IgD-negative memory B cell (primary cell): ENCODE measurements around the gene IL21. TPM values are rescaled to one million over a fixed set of nuclear protein-coding genes. Genes with fewer than 3 reads are reported as not detected.
A peak's percentile ranks its signal among the peaks of the same experiment; 100 is the strongest.

Experiments used
- H3K27ac Mint-ChIP-seq, 3 donors: one replicate each; pipeline ENCODE4 v1.8.0; 2020 to 2022; ENCODE audit warnings: mild to moderate bottlenecking in 3 of 3, mixed read lengths in 3 of 3, moderate library complexity in 1 of 3
- H3K27me3 Mint-ChIP-seq: one replicate; pipeline ENCODE4 v1.8.0; 2021; ENCODE audit warnings: mixed read lengths
- H3K36me3 Mint-ChIP-seq: one replicate; pipeline ENCODE4 v1.8.0; 2020; ENCODE audit warnings: mild to moderate bottlenecking, mixed read lengths
- H3K4me1 Mint-ChIP-seq, 3 donors: one replicate each; pipeline ENCODE4 v1.8.0; 2020 to 2022; ENCODE audit warnings: mixed read lengths in 3 of 3, mild to moderate bottlenecking in 1 of 3
- H3K4me3 Mint-ChIP-seq, 4 donors: one replicate each; pipeline ENCODE4 v1.8.0; 2020 to 2022; ENCODE audit warnings: mild to moderate bottlenecking in 4 of 4, mixed read lengths in 4 of 4, moderate library complexity in 3 of 4
- H3K9me3 Mint-ChIP-seq, 3 donors: one replicate each; pipeline ENCODE4 v1.8.0; 2020 to 2021; ENCODE audit warnings: mixed read lengths in 3 of 3, mild to moderate bottlenecking in 1 of 3
- polyA plus RNA-seq: library from polyadenylated mRNA; unstranded; fragments of 300-500 nt; fragmentation: Illumina TruSeq; gene quantifications from one replicate; pipeline ENCODE4 v1.2.3, GENCODE V29; 2021

The IL21 gene
- polyA plus RNA-seq, 1 donor from 2014 or later: not detected

- Mint-ChIP-seq H3K4me3 (no peak overlapping the region), H3K27me3 (no peaks in the 10 kb centered on the region), H3K36me3 (no peaks in the 10 kb centered on the region), H3K27ac (no peak overlapping the region), H3K4me1 (no peaks in the 10 kb centered on the region), H3K9me3 (no peaks in the 10 kb centered on the region)
Observed at GRCh38 chr4:122616915-122617596, 3.8 kb downstream of the IL21 start.

GRCh38 chr4:122614621-122615020 lies 6.2 kb downstream of the IL21 start:
- Mint-ChIP-seq H3K36me3 (no peaks in the 10 kb centered on the region), H3K9me3 (no peaks in the 10 kb centered on the region), H3K27ac (no peak overlapping the region), H3K4me3 (no peak overlapping the region), H3K27me3 (no peaks in the 10 kb centered on the region), H3K4me1 (no peaks in the 10 kb centered on the region)

GRCh38 chr4:122612540-122612939 lies 8.3 kb downstream of the IL21 start:
- H3K27me3 Mint-ChIP-seq: no peaks in the 10 kb centered on the region
- H3K27ac Mint-ChIP-seq: no peak overlapping the region
- H3K4me1 Mint-ChIP-seq: no peaks in the 10 kb centered on the region
- no peak overlapping the region for H3K4me3 Mint-ChIP-seq
- H3K9me3 Mint-ChIP-seq: no peaks in the 10 kb centered on the region
- H3K36me3 Mint-ChIP-seq: no peaks in the 10 kb centered on the region

- Mint-ChIP-seq H3K4me3 (no peak overlapping the region), H3K4me1 (peaks cover 0 to 2% (median 0%) of the 10 kb centered on the region in 3 donors), H3K9me3 (no peaks in the 10 kb centered on the region), H3K36me3 (no peaks in the 10 kb centered on the region), H3K27me3 (peaks cover 12% of the 10 kb centered on the region), H3K27ac (no peak overlapping the region)
Observed at GRCh38 chr4:122606364-122607043, 14.4 kb downstream of the IL21 start.

- H3K27ac Mint-ChIP-seq: no peak overlapping the region
- H3K4me3 Mint-ChIP-seq: no peak overlapping the region
- H3K27me3 Mint-ChIP-seq: peaks cover 20% of the 10 kb centered on the region
- H3K4me1 Mint-ChIP-seq: peaks cover 0 to 2% (median 0%) of the 10 kb centered on the region in 3 donors
- H3K36me3 Mint-ChIP-seq: no peaks in the 10 kb centered on the region
- H3K9me3 Mint-ChIP-seq: no peaks in the 10 kb centered on the region
Observed at GRCh38 chr4:122604146-122604545, 16.7 kb downstream of the IL21 start.

GRCh38 chr4:122603156-122603574 lies 17.7 kb downstream of the IL21 start:
- H3K27ac Mint-ChIP-seq: no peak overlapping the region
- no peak overlapping the region for H3K4me3 Mint-ChIP-seq
- peaks cover 0 to 2% (median 0%) of the 10 kb centered on the region in 3 donors for H3K4me1 Mint-ChIP-seq
- H3K27me3 Mint-ChIP-seq: peaks cover 22% of the 10 kb centered on the region
- H3K36me3 Mint-ChIP-seq: no peaks in the 10 kb centered on the region
- no peaks in the 10 kb centered on the region for H3K9me3 Mint-ChIP-seq

- Mint-ChIP-seq H3K27ac (no peak overlapping the region), H3K9me3 (no peaks in the 10 kb centered on the region), H3K27me3 (peaks cover 22% of the 10 kb centered on the region), H3K4me1 (peaks cover 0 to 2% (median 0%) of the 10 kb centered on the region in 3 donors), H3K4me3 (no peak overlapping the region), H3K36me3 (no peaks in the 10 kb centered on the region)
Observed at GRCh38 chr4:122602277-122603142, 18.4 kb downstream of the IL21 start.

- H3K36me3 Mint-ChIP-seq: no peaks in the 10 kb centered on the region
- H3K27ac Mint-ChIP-seq: no peak overlapping the region
- no peaks in the 10 kb centered on the region for H3K9me3 Mint-ChIP-seq
- no peaks in the 10 kb centered on the region for H3K27me3 Mint-ChIP-seq
- H3K4me3 Mint-ChIP-seq: no peak overlapping the region
- H3K4me1 Mint-ChIP-seq: peaks cover 0 to 3% (median 0%) of the 10 kb centered on the region in 3 donors
Observed at GRCh38 chr4:122591196-122591595, 29.7 kb downstream of the IL21 start.

GRCh38 chr4:122588453-122589238 lies 32.2 kb downstream of the IL21 start:
- Mint-ChIP-seq H3K27me3 (peaks cover 3% of the 10 kb centered on the region), H3K36me3 (no peaks in the 10 kb centered on the region), H3K27ac (no peak overlapping the region)

GRCh38 chr4:122584519-122584918 lies 36.3 kb downstream of the IL21 start:
- H3K4me3 Mint-ChIP-seq: no peak overlapping the region
- H3K36me3 Mint-ChIP-seq: no peaks in the 10 kb centered on the region
- H3K27me3 Mint-ChIP-seq: peaks cover 6% of the 10 kb centered on the region
- peaks cover 0 to 3% (median 0%) of the 10 kb centered on the region in 3 donors for H3K4me1 Mint-ChIP-seq
- no peak overlapping the region for H3K27ac Mint-ChIP-seq
- H3K9me3 Mint-ChIP-seq: peaks cover 0 to 2% (median 0%) of the 10 kb centered on the region in 3 donors

More at GRCh38 chr4:122588453-122589238, 32.2 kb downstream of the IL21 start:
- Mint-ChIP-seq H3K4me3 (no peak overlapping the region), H3K4me1 (peaks cover 0 to 3% (median 0%) of the 10 kb centered on the region in 3 donors), H3K9me3 (no peaks in the 10 kb centered on the region)

GRCh38 chr4:122583906-122584305 lies 37.0 kb downstream of the IL21 start:
- H3K9me3 Mint-ChIP-seq: peaks cover 0 to 2% (median 0%) of the 10 kb centered on the region in 3 donors
- H3K4me1 Mint-ChIP-seq: peaks cover 0 to 3% (median 0%) of the 10 kb centered on the region in 3 donors
- H3K4me3 Mint-ChIP-seq: no peak overlapping the region
- no peaks in the 10 kb centered on the region for H3K36me3 Mint-ChIP-seq
- H3K27me3 Mint-ChIP-seq: peaks cover 6% of the 10 kb centered on the region
- no peak overlapping the region for H3K27ac Mint-ChIP-seq

- H3K27me3 Mint-ChIP-seq: peaks cover 9% of the 10 kb centered on the region
- peak overlapping the region in 2 of 4 donors; percentile 31 to 67 for H3K4me3 Mint-ChIP-seq
- H3K4me1 Mint-ChIP-seq: peaks cover 0 to 7% (median 4%) of the 10 kb centered on the region in 3 donors
- H3K27ac Mint-ChIP-seq: no peak overlapping the region
- peaks cover 0 to 8% (median 0%) of the 10 kb centered on the region in 3 donors for H3K9me3 Mint-ChIP-seq
- no peaks in the 10 kb centered on the region for H3K36me3 Mint-ChIP-seq
Observed at GRCh38 chr4:122577808-122578781, 42.8 kb downstream of the IL21 start.

GRCh38 chr4:122577189-122577553 lies 43.7 kb downstream of the IL21 start:
- H3K27ac Mint-ChIP-seq: no peak overlapping the region
- H3K27me3 Mint-ChIP-seq: peaks cover 7% of the 10 kb centered on the region
- H3K9me3 Mint-ChIP-seq: peaks cover 0 to 8% (median 0%) of the 10 kb centered on the region in 3 donors
- no peak overlapping the region for H3K4me3 Mint-ChIP-seq
- no peaks in the 10 kb centered on the region for H3K36me3 Mint-ChIP-seq
- peaks cover 0 to 7% (median 4%) of the 10 kb centered on the region in 3 donors for H3K4me1 Mint-ChIP-seq
